ENCODE results near the gene VGLL1. TPM values are rescaled to one million over a fixed set of nuclear protein-coding genes. Genes with fewer than 3 reads are reported as not detected.

The VGLL1 gene
- total and polyA plus RNA-seq, 4 donors, result not detected

GRCh38 chrX:136540226-136540625 is 8.2 kb downstream of the VGLL1 start:
- intact Hi-C loops (cut with DNase I), result no loop called here
- Histone ChIP-seq H3K27ac (ENCODE audit: low read depth in 1 of 2, low read length in 2 of 2) (no peak overlapping the region), H3K9me3 (ENCODE audit: control insufficient read depth, low read length) (no peaks in the 10 kb centered on the region), H3K4me1 (ENCODE audit: control insufficient read depth in 1 of 2, insufficient read depth in 2 of 2, low read length in 2 of 2) (no peaks in the 10 kb centered on the region), H3K4me3 (ENCODE audit: low read length in 2 of 2) (no peak overlapping the region), H3K27me3 (ENCODE audit: control insufficient read depth in 1 of 2, insufficient read depth in 2 of 2, low read length in 1 of 2) (no peaks in the 10 kb centered on the region), H3K36me3 (ENCODE audit: control insufficient read depth in 1 of 2, insufficient read depth in 2 of 2, low read length in 1 of 2) (no peaks in the 10 kb centered on the region)
- 75 to 80% methylated on average over 5 of the region's 5 CpGs for WGBS, 2 donors
- no peak for DNase-seq
- no peak for ATAC-seq (ENCODE audit: low FRiP score)

GRCh38 chrX:136541294-136541693 is 9.3 kb downstream of the VGLL1 start:
- Histone ChIP-seq H3K4me3 (ENCODE audit: low read length in 2 of 2) (no peak overlapping the region), H3K27ac (ENCODE audit: low read depth in 1 of 2, low read length in 2 of 2) (no peak overlapping the region), H3K27me3 (ENCODE audit: control insufficient read depth in 1 of 2, insufficient read depth in 2 of 2, low read length in 1 of 2) (no peaks in the 10 kb centered on the region), H3K36me3 (ENCODE audit: control insufficient read depth in 1 of 2, insufficient read depth in 2 of 2, low read length in 1 of 2) (no peaks in the 10 kb centered on the region), H3K4me1 (ENCODE audit: control insufficient read depth in 1 of 2, insufficient read depth in 2 of 2, low read length in 2 of 2) (no peaks in the 10 kb centered on the region), H3K9me3 (ENCODE audit: control insufficient read depth, low read length) (no peaks in the 10 kb centered on the region)
- 64 to 72% methylated on average over 3 of the region's 3 CpGs for WGBS, 2 donors
- intact Hi-C loops (cut with DNase I), result no loop called here
- DNase-seq (no peak), ATAC-seq (ENCODE audit: low FRiP score) (no peak)

GRCh38 chrX:136542281-136542680 is 10.3 kb downstream of the VGLL1 start:
- 56 to 76% methylated on average over 7 of the region's 7 CpGs for WGBS, 2 donors
- no peak for ATAC-seq (ENCODE audit: low FRiP score)
- H3K9me3 ChIP-seq (ENCODE audit: control insufficient read depth, low read length), result no peaks in the 10 kb centered on the region

GRCh38 chrX:136546371-136546781 is 14.4 kb downstream of the VGLL1 start:
- no peak for DNase-seq
- Histone ChIP-seq H3K27ac (ENCODE audit: low read depth in 1 of 2, low read length in 2 of 2) (no peak overlapping the region), H3K27me3 (ENCODE audit: control insufficient read depth in 1 of 2, insufficient read depth in 2 of 2, low read length in 1 of 2) (no peaks in the 10 kb centered on the region), H3K4me3 (ENCODE audit: low read length in 2 of 2) (no peak overlapping the region), H3K9me3 (ENCODE audit: control insufficient read depth, low read length) (no peaks in the 10 kb centered on the region), H3K36me3 (ENCODE audit: control insufficient read depth in 1 of 2, insufficient read depth in 2 of 2, low read length in 1 of 2) (no peaks in the 10 kb centered on the region), H3K4me1 (ENCODE audit: control insufficient read depth in 1 of 2, insufficient read depth in 2 of 2, low read length in 2 of 2) (no peaks in the 10 kb centered on the region)
- intact Hi-C loops (cut with DNase I), result no loop called here
- WGBS, 2 donors, result 77 to 93% methylated on average over 3 of the region's 3 CpGs
- no peak for ATAC-seq (ENCODE audit: low FRiP score)

More at GRCh38 chrX:136542281-136542680, 10.3 kb downstream of the VGLL1 start:
- no peaks in the 10 kb centered on the region for H3K4me1 ChIP-seq (ENCODE audit: control insufficient read depth in 1 of 2, insufficient read depth in 2 of 2, low read length in 2 of 2)
- no peaks in the 10 kb centered on the region for H3K36me3 ChIP-seq (ENCODE audit: control insufficient read depth in 1 of 2, insufficient read depth in 2 of 2, low read length in 1 of 2)
- no peak for DNase-seq
- H3K4me3 ChIP-seq (ENCODE audit: low read length in 2 of 2), result no peak overlapping the region
- H3K27ac ChIP-seq (ENCODE audit: low read depth in 1 of 2, low read length in 2 of 2), result no peak overlapping the region
- intact Hi-C loops (cut with DNase I), result no loop called here
- no peaks in the 10 kb centered on the region for H3K27me3 ChIP-seq (ENCODE audit: control insufficient read depth in 1 of 2, insufficient read depth in 2 of 2, low read length in 1 of 2)

GRCh38 chrX:136549226-136549625 is 17.2 kb downstream of the VGLL1 start:
- no peaks in the 10 kb centered on the region for H3K36me3 ChIP-seq (ENCODE audit: control insufficient read depth in 1 of 2, insufficient read depth in 2 of 2, low read length in 1 of 2)
- intact Hi-C loops (cut with DNase I), result no loop called here
- ATAC-seq (ENCODE audit: low FRiP score) (no peak), DNase-seq (no peak)
- H3K27me3 ChIP-seq (ENCODE audit: control insufficient read depth in 1 of 2, insufficient read depth in 2 of 2, low read length in 1 of 2), result no peaks in the 10 kb centered on the region
- H3K27ac ChIP-seq (ENCODE audit: low read depth in 1 of 2, low read length in 2 of 2), result no peak overlapping the region
- no peaks in the 10 kb centered on the region for H3K4me1 ChIP-seq (ENCODE audit: control insufficient read depth in 1 of 2, insufficient read depth in 2 of 2, low read length in 2 of 2)
- 76 to 87% methylated on average over 5 of the region's 5 CpGs for WGBS, 2 donors
- H3K4me3 ChIP-seq (ENCODE audit: low read length in 2 of 2), result no peak overlapping the region
- H3K9me3 ChIP-seq (ENCODE audit: control insufficient read depth, low read length), result no peaks in the 10 kb centered on the region

GRCh38 chrX:136551410-136551809 is 19.4 kb downstream of the VGLL1 start:
- intact Hi-C loops (cut with DNase I), result no loop called here
- H3K4me3 ChIP-seq (ENCODE audit: low read length in 2 of 2), result no peak overlapping the region

GRCh38 chrX:136555694-136556093 is 23.7 kb downstream of the VGLL1 start:
- Histone ChIP-seq H3K36me3 (ENCODE audit: control insufficient read depth in 1 of 2, insufficient read depth in 2 of 2, low read length in 1 of 2) (no peaks in the 10 kb centered on the region), H3K4me1 (ENCODE audit: control insufficient read depth in 1 of 2, insufficient read depth in 2 of 2, low read length in 2 of 2) (no peaks in the 10 kb centered on the region), H3K9me3 (ENCODE audit: control insufficient read depth, low read length) (no peaks in the 10 kb centered on the region), H3K4me3 (ENCODE audit: low read length in 2 of 2) (no peak overlapping the region), H3K27me3 (ENCODE audit: control insufficient read depth in 1 of 2, insufficient read depth in 2 of 2, low read length in 1 of 2) (no peaks in the 10 kb centered on the region), H3K27ac (ENCODE audit: low read depth in 1 of 2, low read length in 2 of 2) (no peak overlapping the region)
- ATAC-seq (ENCODE audit: low FRiP score) (no peak), DNase-seq (no peak)
- intact Hi-C loops (cut with DNase I), result no loop called here
- 55 to 81% methylated on average over 2 of the region's 2 CpGs for WGBS, 2 donors

More at GRCh38 chrX:136551410-136551809, 19.4 kb downstream of the VGLL1 start:
- Histone ChIP-seq H3K9me3 (ENCODE audit: control insufficient read depth, low read length) (no peaks in the 10 kb centered on the region), H3K36me3 (ENCODE audit: control insufficient read depth in 1 of 2, insufficient read depth in 2 of 2, low read length in 1 of 2) (no peaks in the 10 kb centered on the region), H3K27ac (ENCODE audit: low read depth in 1 of 2, low read length in 2 of 2) (no peak overlapping the region), H3K27me3 (ENCODE audit: control insufficient read depth in 1 of 2, insufficient read depth in 2 of 2, low read length in 1 of 2) (no peaks in the 10 kb centered on the region), H3K4me1 (ENCODE audit: control insufficient read depth in 1 of 2, insufficient read depth in 2 of 2, low read length in 2 of 2) (no peaks in the 10 kb centered on the region)
- no peak for DNase-seq
- no peak for ATAC-seq (ENCODE audit: low FRiP score)
- 67 to 85% methylated on average over 1 of the region's 1 CpG for WGBS, 2 donors

- ATAC-seq (ENCODE audit: low FRiP score) (no peak), DNase-seq (no peak)
- no peak overlapping the region for H3K27ac ChIP-seq (ENCODE audit: low read depth in 1 of 2, low read length in 2 of 2)
- H3K27me3 ChIP-seq (ENCODE audit: control insufficient read depth in 1 of 2, insufficient read depth in 2 of 2, low read length in 1 of 2), result no peaks in the 10 kb centered on the region
- H3K4me3 ChIP-seq (ENCODE audit: low read length in 2 of 2), result no peak overlapping the region
- no peaks in the 10 kb centered on the region for H3K9me3 ChIP-seq (ENCODE audit: control insufficient read depth, low read length)
- 60 to 82% methylated on average over 2 of the region's 2 CpGs for WGBS, 2 donors
- intact Hi-C loops (cut with DNase I), result no loop called here
- H3K4me1 ChIP-seq (ENCODE audit: control insufficient read depth in 1 of 2, insufficient read depth in 2 of 2, low read length in 2 of 2), result no peaks in the 10 kb centered on the region
- H3K36me3 ChIP-seq (ENCODE audit: control insufficient read depth in 1 of 2, insufficient read depth in 2 of 2, low read length in 1 of 2), result no peaks in the 10 kb centered on the region
Observed at GRCh38 chrX:136572030-136572429, 40.0 kb downstream of the VGLL1 start.

GRCh38 chrX:136574548-136574947 is 42.5 kb downstream of the VGLL1 start:
- Histone ChIP-seq H3K9me3 (ENCODE audit: control insufficient read depth, low read length) (no peaks in the 10 kb centered on the region), H3K4me3 (ENCODE audit: low read length in 2 of 2) (no peak overlapping the region), H3K4me1 (ENCODE audit: control insufficient read depth in 1 of 2, insufficient read depth in 2 of 2, low read length in 2 of 2) (no peaks in the 10 kb centered on the region), H3K27me3 (ENCODE audit: control insufficient read depth in 1 of 2, insufficient read depth in 2 of 2, low read length in 1 of 2) (no peaks in the 10 kb centered on the region), H3K27ac (ENCODE audit: low read depth in 1 of 2, low read length in 2 of 2) (no peak overlapping the region), H3K36me3 (ENCODE audit: control insufficient read depth in 1 of 2, insufficient read depth in 2 of 2, low read length in 1 of 2) (no peaks in the 10 kb centered on the region)
- WGBS, 2 donors, result 8 to 10% methylated on average over 3 of the region's 3 CpGs
- no peak for DNase-seq
- ATAC-seq (ENCODE audit: low FRiP score), result no peak
- intact Hi-C loops (cut with DNase I), result no loop called here
